Measurements from ENCODE around the gene ITGAL. TPM values are rescaled to one million over a fixed set of nuclear protein-coding genes. Genes with fewer than 3 reads are reported as not detected.

ITGAL gene
- total and polyA plus RNA-seq, 2 of the 8 experiments (the other 6 are each of a cell fraction or from before 2014, with no cell fraction given), result not detected

DNA sequence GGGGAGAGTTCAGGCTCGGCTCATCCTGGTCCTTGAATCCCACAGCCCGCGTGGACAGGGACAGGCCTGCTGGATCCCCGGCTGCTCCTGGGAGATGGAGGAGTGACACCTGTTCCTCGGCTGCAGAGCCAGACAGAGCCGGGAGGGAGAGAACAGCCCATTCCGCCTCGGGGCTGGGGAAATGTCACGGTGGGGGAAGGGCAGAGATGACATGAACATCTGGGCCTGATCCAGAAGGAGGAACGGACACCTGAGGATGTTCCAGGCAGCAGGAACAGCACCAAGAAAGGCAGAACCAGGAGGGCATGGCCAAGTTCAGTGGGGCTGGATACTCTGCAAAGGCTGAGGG lies 83.6 kb downstream of the ITGAL start (continued):
- TF ChIP-seq GTF2F1 (IDR thresholded peaks at IDR 0.05; ENCODE audit: borderline replicate concordance, low read depth, low read length), result no peak
- no peak for TF ChIP-seq POLR2A (IDR thresholded peaks at IDR 0.05; ENCODE audit: control extremely low read depth in 1 of 2, low read depth in 2 of 2, low read length in 2 of 2)
- no peak for TF ChIP-seq BACH1 (IDR thresholded peaks at IDR 0.05; ENCODE audit: low read length)
- TF ChIP-seq ZNF274 (IDR thresholded peaks at IDR 0.05; ENCODE audit: borderline replicate concordance, extremely low read depth, low read length), result no peak
